ENCODE results near the gene ATCAY. TPM values are rescaled to one million over a fixed set of nuclear protein-coding genes. Genes with fewer than 3 reads are reported as not detected.

Gene ATCAY
- total RNA-seq, 1 donor from 2014 or later, result 0.98 TPM

GRCh38 chr19:3895788-3896187 is 15.3 kb downstream of the ATCAY start:
- Histone ChIP-seq H3K27me3 (no peaks in the 10 kb centered on the region), H3K27ac (no peak overlapping the region), H3K4me1 (no peaks in the 10 kb centered on the region), H3K4me3 (no peak overlapping the region), H3K9me3 (no peaks in the 10 kb centered on the region), H3K36me3 (no peaks in the 10 kb centered on the region)
- TF ChIP-seq POLR2AphosphoS5 (IDR thresholded peaks at IDR 0.05; ENCODE audit: insufficient read depth in 1 of 2, low read depth in 1 of 2) (no peak), CTCF (IDR thresholded peaks at IDR 0.05) (no peak), POLR2A (IDR thresholded peaks at IDR 0.05) (no peak)
- DNase-seq (ENCODE audit: extremely low spot score in 2 of 2), result no peak
- intact Hi-C loops (cut with DNase I), result no loop called here

- no peaks in the 10 kb centered on the region for H3K36me3 ChIP-seq
- DNase-seq (ENCODE audit: extremely low spot score in 2 of 2), result no peak
- no peaks in the 10 kb centered on the region for H3K27me3 ChIP-seq
- no peaks in the 10 kb centered on the region for H3K9me3 ChIP-seq
- no peak overlapping the region for H3K27ac ChIP-seq
- H3K4me3 ChIP-seq, result no peak overlapping the region
- intact Hi-C loops (cut with DNase I), result no loop called here
- H3K4me1 ChIP-seq, result no peaks in the 10 kb centered on the region
- TF ChIP-seq CTCF (IDR thresholded peaks at IDR 0.05) (no peak), POLR2AphosphoS5 (IDR thresholded peaks at IDR 0.05; ENCODE audit: insufficient read depth in 1 of 2, low read depth in 1 of 2) (no peak), POLR2A (IDR thresholded peaks at IDR 0.05) (no peak)
Observed at GRCh38 chr19:3897936-3898335, 17.5 kb downstream of the ATCAY start.

GRCh38 chr19:3898426-3898825 is 17.9 kb downstream of the ATCAY start:
- Histone ChIP-seq H3K9me3 (no peaks in the 10 kb centered on the region), H3K27me3 (no peaks in the 10 kb centered on the region), H3K4me1 (no peaks in the 10 kb centered on the region), H3K36me3 (no peaks in the 10 kb centered on the region), H3K4me3 (no peak overlapping the region), H3K27ac (no peak overlapping the region)
- intact Hi-C loops (cut with DNase I), result no loop called here
- DNase-seq (ENCODE audit: extremely low spot score in 2 of 2), result no peak
- no peak for TF ChIP-seq POLR2A (IDR thresholded peaks at IDR 0.05)
- TF ChIP-seq POLR2AphosphoS5 (IDR thresholded peaks at IDR 0.05; ENCODE audit: insufficient read depth in 1 of 2, low read depth in 1 of 2), result no peak
- no peak for TF ChIP-seq CTCF (IDR thresholded peaks at IDR 0.05)

GRCh38 chr19:3899531-3900294 is 19.2 kb downstream of the ATCAY start:
- H3K4me3 ChIP-seq, result no peak overlapping the region
- intact Hi-C loops (cut with DNase I), result no loop called here
- TF ChIP-seq POLR2A (IDR thresholded peaks at IDR 0.05), result no peak
- peak; percentile 48 to 56 for TF ChIP-seq POLR2AphosphoS5 (IDR thresholded peaks at IDR 0.05; ENCODE audit: insufficient read depth in 1 of 2, low read depth in 1 of 2)
- TF ChIP-seq CTCF (IDR thresholded peaks at IDR 0.05), result no peak
- no peak overlapping the region for H3K27ac ChIP-seq
- H3K9me3 ChIP-seq, result no peaks in the 10 kb centered on the region
- no peaks in the 10 kb centered on the region for H3K36me3 ChIP-seq
- H3K4me1 ChIP-seq, result no peaks in the 10 kb centered on the region
- no peak for DNase-seq (ENCODE audit: extremely low spot score in 2 of 2)
- H3K27me3 ChIP-seq, result no peaks in the 10 kb centered on the region

- no peaks in the 10 kb centered on the region for H3K4me1 ChIP-seq
- no peak for TF ChIP-seq CTCF (IDR thresholded peaks at IDR 0.05)
- no peak for TF ChIP-seq POLR2A (IDR thresholded peaks at IDR 0.05)
- TF ChIP-seq POLR2AphosphoS5 (IDR thresholded peaks at IDR 0.05; ENCODE audit: insufficient read depth in 1 of 2, low read depth in 1 of 2), result no peak
- no peaks in the 10 kb centered on the region for H3K36me3 ChIP-seq
- no peak overlapping the region for H3K27ac ChIP-seq
- intact Hi-C loops (cut with DNase I), result no loop called here
- no peaks in the 10 kb centered on the region for H3K9me3 ChIP-seq
- no peak for DNase-seq (ENCODE audit: extremely low spot score in 2 of 2)
- H3K27me3 ChIP-seq, result no peaks in the 10 kb centered on the region
- H3K4me3 ChIP-seq, result no peak overlapping the region
Observed at GRCh38 chr19:3902317-3902973, 22.0 kb downstream of the ATCAY start.
